B cell (primary cell): ENCODE measurements around the gene NAA80. TPM values are rescaled to one million over a fixed set of nuclear protein-coding genes. Genes with fewer than 3 reads are reported as not detected.

Experiments used
- ATAC-seq: fragments of 200-7000 bp; cut with Tn5 transposase; one replicate; pipeline ENCODE4 v1.10.0; 2021; ENCODE audit warnings: low read depth, mild to moderate bottlenecking, moderate number of reproducible peaks, moderate library complexity
- CTCF ChIA-PET: fragments of 350-600 bp; sonication (Branson Sonifier 250); formaldehyde crosslinking; loops from one replicate; lab custom pipeline; 2021; ENCODE audit warnings: antibody characterized with exemption, inconsistent platforms; lab: Charles Lee
- POLR2A ChIA-PET: fragments of 350-600 bp; sonication (Branson Sonifier 250); formaldehyde crosslinking; loops from one replicate; lab custom pipeline; 2021; ENCODE audit warnings: antibody characterized with exemption; lab: Charles Lee
- DNase-seq: peaks from one replicate; pipeline ENCODE4 v3.0.0; 2013
- H2AFZ ChIP-seq: 2 replicates; pipeline ENCODE4 v1.6.1; 2012; ENCODE audit warnings: mild to moderate bottlenecking, low read depth, low read length; ENCODE audit not compliant: insufficient read depth, poor library complexity, severe bottlenecking
- H3K27ac ChIP-seq, 2 donors: 1 replicate in 1 of 2; 2 replicates in 1 of 2; pipeline ENCODE4 v1.5.1; 2012 to 2013; ENCODE audit warnings: low read length in 2 of 2, mild to moderate bottlenecking in 2 of 2, moderate library complexity in 1 of 2
- H3K27me3 ChIP-seq, 4 experiments: fragments of 200-600 bp in 1 of 4; sonication (generic) in 1 of 4; replicated peaks in 1 of 4; 1 replicate in 2 of 4; 2 replicates in 2 of 4; pipeline versions ENCODE4 v1.6.1 to v1.7.0; 2013 to 2016; ENCODE audit warnings: low read length in 3 of 4, mild to moderate bottlenecking in 2 of 4, mixed read lengths in 1 of 4, moderate library complexity in 1 of 4; ENCODE audit not compliant: insufficient read depth in 4 of 4, control insufficient read depth in 3 of 4; ENCODE audit errors: control extremely low read depth in 1 of 4
- H3K36me3 ChIP-seq, 2 experiments: replicated peaks in 1 of 2; 1 replicate in 1 of 2; 2 replicates in 1 of 2; pipeline versions ENCODE4 v1.6.1 to v1.7.1; 2013; ENCODE audit warnings: low read length in 1 of 2; ENCODE audit not compliant: insufficient read depth in 2 of 2, control insufficient read depth in 1 of 2; ENCODE audit errors: control extremely low read depth in 1 of 2, extremely low read depth in 1 of 2
- H3K4me1 ChIP-seq, 2 donors: fragments of 200-600 bp in 1 of 2; sonication (generic) in 1 of 2; 1 replicate in 1 of 2; 2 replicates in 1 of 2; pipeline versions ENCODE4 v1.5.1 to v1.6.1; 2013 to 2017; ENCODE audit warnings: low read length in 2 of 2; ENCODE audit not compliant: control insufficient read depth in 2 of 2, insufficient read depth in 2 of 2
- H3K4me2 ChIP-seq: replicated peaks from 2 replicates; pipeline ENCODE3; 2012; ENCODE audit warnings: mild to moderate bottlenecking, low read depth, low read length; ENCODE audit not compliant: poor library complexity, severe bottlenecking
- H3K4me3 ChIP-seq, 5 experiments: fragments of 200-600 bp in 1 of 5; sonication (generic) in 1 of 5; 1 replicate in 3 of 5; 2 replicates in 2 of 5; pipeline versions ENCODE4 v1.5.1 to v1.7.0; 2011 to 2016; ENCODE audit warnings: low read length in 4 of 5, mild to moderate bottlenecking in 4 of 5, low read depth in 2 of 5, control low read depth in 1 of 5, moderate library complexity in 1 of 5; ENCODE audit not compliant: insufficient read depth in 1 of 5; ENCODE audit errors: control extremely low read depth in 1 of 5, extremely low read depth in 1 of 5
- H3K79me2 ChIP-seq: fragments of 200-600 bp; sonication (generic); one replicate; pipeline ENCODE4 v1.6.0; 2016; ENCODE audit warnings: low read length; ENCODE audit not compliant: control insufficient read depth, insufficient read depth
- H3K9ac ChIP-seq: fragments of 200-600 bp; sonication (generic); 2 replicates; pipeline ENCODE4 v1.6.1; 2017; ENCODE audit warnings: mild to moderate bottlenecking, low read length, moderate library complexity
- H3K9me3 ChIP-seq, 3 donors: one replicate each; pipeline versions ENCODE4 v1.6.1 to v1.7.1; 2013; ENCODE audit warnings: low read length in 2 of 3; ENCODE audit not compliant: control insufficient read depth in 2 of 3, insufficient read depth in 1 of 3; ENCODE audit errors: control extremely low read depth in 1 of 3
- H4K20me1 ChIP-seq: 2 replicates; pipeline ENCODE4 v1.6.0; 2012; ENCODE audit warnings: mild to moderate bottlenecking, low read length; ENCODE audit not compliant: insufficient read depth, control insufficient read depth, poor library complexity, severe bottlenecking
- H3K27ac Mint-ChIP-seq: one replicate; pipeline ENCODE4 v1.8.0; 2021; ENCODE audit warnings: mixed read lengths
- H3K27me3 Mint-ChIP-seq: one replicate; pipeline ENCODE4 v1.8.0; 2021; ENCODE audit warnings: mixed read lengths
- H3K4me1 Mint-ChIP-seq: one replicate; pipeline ENCODE4 v1.8.0; 2021; ENCODE audit warnings: mixed read lengths
- H3K4me3 Mint-ChIP-seq: one replicate; pipeline ENCODE4 v1.8.0; 2021; ENCODE audit warnings: mixed read lengths
- H3K9me3 Mint-ChIP-seq: one replicate; pipeline ENCODE4 v1.8.0; 2022; ENCODE audit warnings: mixed read lengths; ENCODE audit not compliant: insufficient read depth
- CTCF ChIP-seq: fragments of 200-600 bp; IDR thresholded peaks from one replicate; pipeline ENCODE4 v1.8.0; 2022; ENCODE audit warnings: antibody characterized with exemption, mild to moderate bottlenecking
- EZH2 ChIP-seq: IDR thresholded peaks from 2 replicates; pipeline ENCODE4 v1.6.1; 2012; ENCODE audit warnings: borderline replicate concordance, low read depth, mild to moderate bottlenecking, moderate library complexity, low read length; ENCODE audit not compliant: insufficient read depth, poor library complexity, severe bottlenecking
- WGBS: methylation state at CpG from one replicate; pipeline ENCODE4 v1.1.5; 2013; ENCODE audit warnings: missing lambda C conversion rate; ENCODE audit not compliant: insufficient coverage; 5-methylcytosine and 5-hydroxymethylcytosine counted together
- intact Hi-C: fragments of 100-400 bp; cut with micrococcal nuclease; formaldehyde crosslinking; loops from one replicate; pipeline ENCODE4 v1.10.0; 2022
- polyA plus RNA-seq: library from polyadenylated mRNA; depleted of rRNA; stranded (reverse); fragments of >200 nt; gene quantifications from 2 replicates; pipeline ENCODE4 v1.2.3, GENCODE V29; 2012
- total RNA-seq, 2 donors: library from RNA; stranded (reverse); fragments of 120-200 nt in 1 of 2; gene quantifications; 1 replicate in 1 of 2; 2 replicates in 1 of 2; pipeline versions ENCODE4 v1.2.3 to v1.2.4, GENCODE V29; 2013 to 2022

Gene NAA80
- total and polyA plus RNA-seq, 2 donors (not counting 1 experiment from before 2014, with no cell fraction given): 37.8 to 49.0 TPM

DNA sequence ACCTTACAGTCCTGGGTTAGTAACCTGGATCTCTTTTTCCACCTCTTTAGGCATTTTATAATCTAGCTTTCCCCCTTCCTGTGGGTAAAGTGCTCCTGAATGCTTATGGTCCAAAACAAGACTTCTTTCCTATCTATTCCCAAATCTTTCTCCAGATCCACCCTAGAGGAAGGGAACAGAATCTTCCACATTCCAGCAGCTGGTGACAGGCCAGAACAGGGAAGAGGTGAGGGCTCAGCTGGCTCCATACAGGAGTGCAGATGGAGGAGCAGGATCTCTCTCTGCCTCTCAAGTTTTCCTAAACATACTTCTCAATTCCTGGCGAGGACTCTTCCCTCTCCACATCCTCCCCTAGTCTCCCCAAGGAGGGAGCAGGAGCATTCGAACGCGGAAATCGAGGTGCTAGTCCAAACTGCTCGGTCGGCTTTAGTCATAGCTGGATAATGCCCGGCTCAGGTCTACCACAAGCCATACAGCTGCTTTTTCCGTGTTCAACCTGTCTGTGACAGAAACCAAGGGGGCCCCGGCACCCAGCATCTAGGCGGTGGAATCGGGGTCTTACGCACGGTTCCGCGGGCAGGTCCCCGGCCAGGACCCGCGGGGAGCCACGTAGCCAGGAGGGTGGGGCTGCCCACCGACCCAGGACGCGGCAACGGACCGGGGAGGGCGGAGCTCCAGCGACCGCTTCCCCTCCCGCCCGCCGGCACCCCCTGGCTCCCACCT, 37.4 kb upstream of the NAA80 start:
- H3K27me3 ChIP-seq: no peaks in the 10 kb centered on the region
- H3K9ac ChIP-seq: peak overlapping the region; percentile 89
- Mint-ChIP-seq H3K9me3 (no peaks in the 10 kb centered on the region), H3K4me3 (peak overlapping the region; percentile 96), H3K4me1 (peaks cover 55% of the 10 kb centered on the region), H3K27me3 (no peaks in the 10 kb centered on the region), H3K27ac (peak overlapping the region; percentile 99)
- TF ChIP-seq EZH2 (no peak), CTCF (no peak)
- peak overlapping the region; percentile 74 for H2AFZ ChIP-seq
- CTCF ChIA-PET: interaction anchor here (0.7 to 3.9 kb wide), 16 partner anchors 9 to 206 kb away, joined by 3 to 37 read pairs (median 4); partner anchors contain the start of genes CYB561D2, HYAL2, HYAL3 and IFRD2
- whole genome bisulfite sequencing: 3% methylated on average over 31 of the region's 31 CpGs
- ATAC-seq (peak; percentile 28), DNase-seq (no peak)
- H3K9me3 ChIP-seq: no peaks in the 10 kb centered on the region
- H3K79me2 ChIP-seq: peaks cover 73% of the 10 kb centered on the region
- H3K4me2 ChIP-seq: peak overlapping the region; percentile 90
- H3K27ac ChIP-seq: peak overlapping the region; percentile 97 to 98
- H3K36me3 ChIP-seq: peaks cover 0 to 26% of the 10 kb centered on the region in 2 experiments
- H3K4me1 ChIP-seq: peaks cover 36 to 70% of the 10 kb centered on the region in 2 donors
- intact Hi-C loops: loop anchor here (1.0 to 5.0 kb wide), 8 partner anchors 8 to 99 kb away; partner anchors contain the start of genes CYB561D2, GNAI2, HYAL3 and NAA80
- H3K4me3 ChIP-seq: peak overlapping the region; percentile 39 to 86 (median 68)
- H4K20me1 ChIP-seq: peaks cover 38% of the 10 kb centered on the region
- POLR2A ChIA-PET: interaction anchor here (0.6 to 6.1 kb wide), 16 partner anchors 7 to 1818 kb away, joined by 3 to 96 read pairs (median 7); partner anchors contain the start of genes ABHD14B, C3orf18, CYB561D2 and HEMK1
